Measurements from ENCODE around the gene PCYOX1L. TPM values are rescaled to one million over a fixed set of nuclear protein-coding genes. Genes with fewer than 3 reads are reported as not detected.
A peak's percentile ranks its signal among the peaks of the same experiment; 100 is the strongest.
"Not testable (repeated sequence)": the region's sequence is repeated elsewhere in the genome, so short reads cannot be mapped to it uniquely, and the experiment has no call there.

Gene PCYOX1L
- total RNA-seq, 4 donors from 2014 or later: 0.75 to 5.4 (median 2.8) TPM

GRCh38 chr5:149387081-149387631 lies 29.3 kb downstream of the PCYOX1L start:
- peak overlapping the region; percentile 87 to 91 (median 88) for H3K27ac ChIP-seq
- intact Hi-C loops (cut with DNase I; ENCODE audit: low total_unique reads): no loop called here
- in situ Hi-C loops (cut with MboI; ENCODE audit: low pct_ligation_motif_present in 1 of 4, low pct_unique_long_range_greater_than_20kb in 1 of 4, low sequenced_read_pairs in 3 of 4): loop anchor here in 1 of 4 donors (10.0 kb wide), 1 partner anchor 48 kb away; no protein-coding TSS in a partner anchor
- no peak for DNase-seq
- H3K36me3 ChIP-seq: no peaks in the 10 kb centered on the region
- no peaks in the 10 kb centered on the region for H3K27me3 ChIP-seq
- H3K9me3 ChIP-seq: no peaks in the 10 kb centered on the region
- peaks cover 17 to 53% (median 19%) of the 10 kb centered on the region in 4 donors for H3K4me1 ChIP-seq
- 62% methylated on average over 9 of the region's 9 CpGs; no CpG with 5 or more reads in 1 of the 2 donors for WGBS, 2 donors (ENCODE audit: low coverage in 1 of 2)
- no peak overlapping the region for H3K4me3 ChIP-seq
- TF ChIP-seq POLR2AphosphoS5 (IDR thresholded peaks at IDR 0.05) (peak; percentile 33 to 41 (median 36)), POLR2A (IDR thresholded peaks at IDR 0.05) (no peak), EP300 (IDR thresholded peaks at IDR 0.05; ENCODE audit: low read depth) (peak; percentile 65)

DNA sequence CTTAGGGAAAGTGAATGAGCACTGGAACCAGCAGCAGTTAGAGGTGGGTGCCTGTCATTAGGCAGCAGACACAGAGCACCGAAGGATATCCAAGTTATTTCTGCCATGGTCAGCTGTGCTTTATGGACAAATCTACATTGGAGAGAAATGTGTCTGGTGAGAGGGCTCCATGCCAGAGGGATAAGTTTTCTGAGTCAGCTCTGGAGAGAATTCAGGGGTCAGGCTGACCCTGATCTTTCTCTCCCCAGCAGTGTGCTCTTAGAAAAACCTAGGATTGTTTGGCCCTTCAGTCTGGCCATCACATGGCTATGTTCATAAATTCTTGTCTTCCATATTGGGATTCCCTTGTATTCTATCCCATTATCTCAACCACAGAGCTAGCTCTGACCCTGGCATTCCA lies 30.1 kb downstream of the PCYOX1L start:
- in situ Hi-C loops (cut with MboI; ENCODE audit: low pct_ligation_motif_present in 1 of 4, low pct_unique_long_range_greater_than_20kb in 1 of 4, low sequenced_read_pairs in 3 of 4): loop anchor here in 1 of 4 donors (10.0 kb wide), 1 partner anchor 47 kb away; no protein-coding TSS in a partner anchor
- Histone ChIP-seq H3K27ac (peak overlapping the region; percentile 87 to 91 (median 88)), H3K27me3 (no peaks in the 10 kb centered on the region), H3K9me3 (no peaks in the 10 kb centered on the region), H3K4me3 (no peak overlapping the region), H3K4me1 (peaks cover 14 to 44% (median 17%) of the 10 kb centered on the region in 4 donors), H3K36me3 (no peaks in the 10 kb centered on the region)
- no peak for DNase-seq
- TF ChIP-seq POLR2AphosphoS5 (IDR thresholded peaks at IDR 0.05): peak in 1 of 3 donors; percentile 12
- TF ChIP-seq, protein P1, sequence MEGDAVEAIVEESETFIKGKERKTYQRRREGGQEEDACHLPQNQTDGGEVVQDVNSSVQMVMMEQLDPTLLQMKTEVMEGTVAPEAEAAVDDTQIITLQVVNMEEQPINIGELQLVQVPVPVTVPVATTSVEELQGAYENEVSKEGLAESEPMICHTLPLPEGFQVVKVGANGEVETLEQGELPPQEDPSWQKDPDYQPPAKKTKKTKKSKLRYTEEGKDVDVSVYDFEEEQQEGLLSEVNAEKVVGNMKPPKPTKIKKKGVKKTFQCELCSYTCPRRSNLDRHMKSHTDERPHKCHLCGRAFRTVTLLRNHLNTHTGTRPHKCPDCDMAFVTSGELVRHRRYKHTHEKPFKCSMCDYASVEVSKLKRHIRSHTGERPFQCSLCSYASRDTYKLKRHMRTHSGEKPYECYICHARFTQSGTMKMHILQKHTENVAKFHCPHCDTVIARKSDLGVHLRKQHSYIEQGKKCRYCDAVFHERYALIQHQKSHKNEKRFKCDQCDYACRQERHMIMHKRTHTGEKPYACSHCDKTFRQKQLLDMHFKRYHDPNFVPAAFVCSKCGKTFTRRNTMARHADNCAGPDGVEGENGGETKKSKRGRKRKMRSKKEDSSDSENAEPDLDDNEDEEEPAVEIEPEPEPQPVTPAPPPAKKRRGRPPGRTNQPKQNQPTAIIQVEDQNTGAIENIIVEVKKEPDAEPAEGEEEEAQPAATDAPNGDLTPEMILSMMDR (IDR thresholded peaks at IDR 0.05): no peak
- 42% methylated on average over 1 of the region's 1 CpG; no CpG with 5 or more reads in 1 of the 2 donors for WGBS, 2 donors (ENCODE audit: low coverage in 1 of 2)
- intact Hi-C loops (cut with DNase I; ENCODE audit: low total_unique reads): no loop called here

- no peak for DNase-seq
- no peak overlapping the region for H3K4me3 ChIP-seq
- peaks cover 14 to 40% (median 17%) of the 10 kb centered on the region in 4 donors for H3K4me1 ChIP-seq
- H3K27ac ChIP-seq: peak overlapping the region; percentile 87 to 91 (median 88)
- 31 to 73% methylated on average over 4 to 7 of the region's 7 CpGs for WGBS, 2 donors (ENCODE audit: low coverage in 1 of 2)
- H3K27me3 ChIP-seq: no peaks in the 10 kb centered on the region
- no peaks in the 10 kb centered on the region for H3K36me3 ChIP-seq
- in situ Hi-C loops (cut with MboI; ENCODE audit: low pct_ligation_motif_present in 1 of 4, low pct_unique_long_range_greater_than_20kb in 1 of 4, low sequenced_read_pairs in 3 of 4): loop anchor here in 1 of 4 donors (10.0 kb wide), 1 partner anchor 46 kb away; no protein-coding TSS in a partner anchor
- TF ChIP-seq, protein P1 (IDR thresholded peaks at IDR 0.05): no peak
- TF ChIP-seq POLR2A (IDR thresholded peaks at IDR 0.05) (no peak), POLR2AphosphoS5 (IDR thresholded peaks at IDR 0.05) (peak in 1 of 3 donors; percentile 18), EP300 (IDR thresholded peaks at IDR 0.05; ENCODE audit: low read depth) (peak; percentile 76)
- intact Hi-C loops (cut with DNase I; ENCODE audit: low total_unique reads): no loop called here
- no peaks in the 10 kb centered on the region for H3K9me3 ChIP-seq
These were observed 30.8 kb downstream of the PCYOX1L start for GRCh38 chr5:149388498-149389190.

- DNase-seq: no peak
- peak; percentile 98 for TF ChIP-seq EP300 (IDR thresholded peaks at IDR 0.05; ENCODE audit: low read depth)
- peak; percentile 75 to 83 (median 81) for TF ChIP-seq POLR2AphosphoS5 (IDR thresholded peaks at IDR 0.05)
- TF ChIP-seq, protein P1 (IDR thresholded peaks at IDR 0.05): no peak
- peak; percentile 19 for TF ChIP-seq POLR2A (IDR thresholded peaks at IDR 0.05)
- Histone ChIP-seq H3K9me3 (no peaks in the 10 kb centered on the region), H3K27ac (peak overlapping the region; percentile 87 to 91 (median 88)), H3K4me1 (peaks cover 14 to 30% (median 17%) of the 10 kb centered on the region in 4 donors), H3K27me3 (no peaks in the 10 kb centered on the region), H3K36me3 (no peaks in the 10 kb centered on the region), H3K4me3 (no peak overlapping the region)
- WGBS, 2 donors (ENCODE audit: low coverage in 1 of 2): 66 to 76% methylated on average over 5 to 11 of the region's 11 CpGs
- intact Hi-C loops (cut with DNase I; ENCODE audit: low total_unique reads) (no loop called here), in situ Hi-C loops (cut with MboI; ENCODE audit: low pct_ligation_motif_present in 1 of 4, low pct_unique_long_range_greater_than_20kb in 1 of 4, low sequenced_read_pairs in 3 of 4) (loop anchor here in 1 of 4 donors (10.0 kb wide), 1 partner anchor 45 kb away; no protein-coding TSS in a partner anchor)
These were observed 32.0 kb downstream of the PCYOX1L start for GRCh38 chr5:149389552-149390495.

GRCh38 chr5:149391076-149391475 lies 33.2 kb downstream of the PCYOX1L start:
- 75% methylated on average over 6 of the region's 6 CpGs; no CpG with 5 or more reads in 1 of the 2 donors for WGBS, 2 donors (ENCODE audit: low coverage in 1 of 2)
- H3K27ac ChIP-seq: peak overlapping the region; percentile 87 to 91 (median 88)

More at GRCh38 chr5:149391076-149391475, 33.2 kb downstream of the PCYOX1L start:
- H3K4me1 ChIP-seq: peaks cover 9 to 21% (median 17%) of the 10 kb centered on the region in 4 donors
- H3K9me3 ChIP-seq; in situ Hi-C loops (cut with MboI; ENCODE audit: low pct_ligation_motif_present in 1 of 4, low pct_unique_long_range_greater_than_20kb in 1 of 4, low sequenced_read_pairs in 3 of 4); H3K27me3 ChIP-seq; DNase-seq; intact Hi-C loops (cut with DNase I; ENCODE audit: low total_unique reads); H3K4me3 ChIP-seq; H3K36me3 ChIP-seq: not testable (repeated sequence)

Data from transverse colon (tissue), 4 donors.